Astrocyte (in vitro differentiated cells and primary cell): ENCODE data around the gene WNT4. TPM values are rescaled to one million over a fixed set of nuclear protein-coding genes. Genes with fewer than 3 reads are reported as not detected.

ENCODE experiments used
- DNase-seq: peaks from one replicate; pipeline ENCODE4 v3.0.0-alpha.2; 2010; ENCODE audit warnings: low read depth
- FAIRE-seq: peaks from 2 replicates; lab custom pipeline; 2011; peaks lifted over from hg19 to GRCh38; lab: Jason Lieb, UNC
- H2AFZ ChIP-seq: 2 replicates; pipeline ENCODE4 v1.6.0; 2012; ENCODE audit warnings: low read depth, low read length, inconsistent platforms
- H3K27ac ChIP-seq: 2 replicates; pipeline ENCODE4 v1.5.1; 2011; ENCODE audit warnings: low read depth, low read length, inconsistent platforms
- H3K27me3 ChIP-seq: 2 replicates; pipeline ENCODE4 v1.6.0; 2011; ENCODE audit warnings: low read length, inconsistent platforms; ENCODE audit not compliant: insufficient read depth
- H3K36me3 ChIP-seq: 2 replicates; pipeline ENCODE4 v1.5.1; 2011; ENCODE audit warnings: low read length, inconsistent platforms; ENCODE audit not compliant: insufficient read depth
- H3K4me1 ChIP-seq: 2 replicates; pipeline ENCODE4 v1.5.1; 2011; ENCODE audit warnings: low read length, inconsistent platforms; ENCODE audit not compliant: insufficient read depth
- H3K4me2 ChIP-seq: 2 replicates; pipeline ENCODE4 v1.6.0; 2012; ENCODE audit warnings: low read length, inconsistent platforms
- H3K4me3 ChIP-seq: 2 replicates; pipeline ENCODE4 v1.5.1; 2011; ENCODE audit warnings: low read depth, mild to moderate bottlenecking, low read length, inconsistent platforms; ENCODE audit not compliant: insufficient read depth
- H3K79me2 ChIP-seq: 2 replicates; pipeline ENCODE4 v1.6.0; 2012; ENCODE audit warnings: mild to moderate bottlenecking, low read length, inconsistent platforms; ENCODE audit not compliant: insufficient read depth
- H3K9ac ChIP-seq: 2 replicates; pipeline ENCODE4 v1.6.0; 2012; ENCODE audit warnings: mild to moderate bottlenecking, low read length, inconsistent platforms
- H3K9me3 ChIP-seq: 2 replicates; pipeline ENCODE4 v1.5.1; 2012; ENCODE audit warnings: low read depth, mild to moderate bottlenecking, low read length, inconsistent platforms; ENCODE audit not compliant: insufficient read depth
- H4K20me1 ChIP-seq: 2 replicates; pipeline ENCODE4 v1.6.0; 2012; ENCODE audit warnings: low read length, inconsistent platforms; ENCODE audit not compliant: insufficient read depth
- H3K27ac Mint-ChIP-seq: one replicate; pipeline ENCODE4 v1.8.0; 2021; ENCODE audit warnings: mild to moderate bottlenecking, mixed read lengths; ENCODE audit not compliant: unreplicated experiment
- H3K27me3 Mint-ChIP-seq: one replicate; pipeline ENCODE4 v1.8.0; 2021; ENCODE audit warnings: low read depth, mixed read lengths; ENCODE audit not compliant: unreplicated experiment
- H3K36me3 Mint-ChIP-seq: one replicate; pipeline ENCODE4 v1.8.0; 2021; ENCODE audit warnings: low read depth, mixed read lengths; ENCODE audit not compliant: unreplicated experiment
- H3K4me1 Mint-ChIP-seq: one replicate; pipeline ENCODE4 v1.8.0; 2021; ENCODE audit warnings: low read depth, mixed read lengths; ENCODE audit not compliant: unreplicated experiment
- H3K4me3 Mint-ChIP-seq: one replicate; pipeline ENCODE4 v1.8.0; 2021; ENCODE audit warnings: mild to moderate bottlenecking, moderate library complexity, mixed read lengths; ENCODE audit not compliant: unreplicated experiment
- H3K9me3 Mint-ChIP-seq: one replicate; pipeline ENCODE4 v1.8.0; 2021; ENCODE audit warnings: mild to moderate bottlenecking, mixed read lengths; ENCODE audit not compliant: unreplicated experiment
- EZH2 ChIP-seq: IDR thresholded peaks from 2 replicates; pipeline ENCODE4 v1.6.1; 2012; ENCODE audit warnings: mild to moderate bottlenecking, low read length, inconsistent platforms; ENCODE audit not compliant: insufficient read depth
- total RNA-seq: library from RNA; stranded (reverse); gene quantifications from 2 replicates; pipeline ENCODE4 v1.2.1, GENCODE V29; 2021
- TF ChIP-seq, protein P1 (sequence below): IDR thresholded peaks from 2 replicates; pipeline ENCODE4 v1.5.1; 2011; ENCODE audit warnings: low read depth, mild to moderate bottlenecking, inconsistent platforms, low read length, moderate library complexity; ENCODE audit not compliant: insufficient read depth

WNT4 gene
- total RNA-seq, 1 donor from 2014 or later: 1.2 TPM

DNA sequence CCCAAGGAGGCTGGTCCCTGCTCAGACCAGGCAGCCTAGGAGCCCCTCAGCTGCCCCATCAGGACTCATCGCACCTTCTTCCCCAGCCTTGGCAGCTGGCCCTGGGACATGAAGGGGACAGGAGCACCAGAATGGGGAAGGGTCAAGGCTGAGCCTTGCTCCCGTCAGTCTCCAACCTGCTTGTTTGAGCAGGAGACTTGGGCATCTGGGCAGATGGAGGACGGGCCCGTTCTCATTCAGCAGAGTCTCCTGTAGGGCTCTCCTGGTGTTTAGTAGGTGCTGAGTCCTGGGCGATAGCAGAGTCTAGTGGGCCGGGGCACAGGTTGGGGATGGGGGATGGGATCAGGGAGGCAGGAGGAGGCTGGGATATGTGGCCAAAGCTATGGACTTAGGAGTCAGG lies 47.4 kb upstream of the WNT4 start:
- peaks cover 2% of the 10 kb centered on the region for H3K4me1 ChIP-seq
- Mint-ChIP-seq H3K4me1 (no peaks in the 10 kb centered on the region), H3K4me3 (no peak overlapping the region), H3K27me3 (peaks cover 55% of the 10 kb centered on the region), H3K27ac (no peak overlapping the region), H3K36me3 (peaks cover 2% of the 10 kb centered on the region), H3K9me3 (peaks cover 4% of the 10 kb centered on the region)
- no peaks in the 10 kb centered on the region for H4K20me1 ChIP-seq
- TF ChIP-seq, protein P1, sequence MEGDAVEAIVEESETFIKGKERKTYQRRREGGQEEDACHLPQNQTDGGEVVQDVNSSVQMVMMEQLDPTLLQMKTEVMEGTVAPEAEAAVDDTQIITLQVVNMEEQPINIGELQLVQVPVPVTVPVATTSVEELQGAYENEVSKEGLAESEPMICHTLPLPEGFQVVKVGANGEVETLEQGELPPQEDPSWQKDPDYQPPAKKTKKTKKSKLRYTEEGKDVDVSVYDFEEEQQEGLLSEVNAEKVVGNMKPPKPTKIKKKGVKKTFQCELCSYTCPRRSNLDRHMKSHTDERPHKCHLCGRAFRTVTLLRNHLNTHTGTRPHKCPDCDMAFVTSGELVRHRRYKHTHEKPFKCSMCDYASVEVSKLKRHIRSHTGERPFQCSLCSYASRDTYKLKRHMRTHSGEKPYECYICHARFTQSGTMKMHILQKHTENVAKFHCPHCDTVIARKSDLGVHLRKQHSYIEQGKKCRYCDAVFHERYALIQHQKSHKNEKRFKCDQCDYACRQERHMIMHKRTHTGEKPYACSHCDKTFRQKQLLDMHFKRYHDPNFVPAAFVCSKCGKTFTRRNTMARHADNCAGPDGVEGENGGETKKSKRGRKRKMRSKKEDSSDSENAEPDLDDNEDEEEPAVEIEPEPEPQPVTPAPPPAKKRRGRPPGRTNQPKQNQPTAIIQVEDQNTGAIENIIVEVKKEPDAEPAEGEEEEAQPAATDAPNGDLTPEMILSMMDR: no peak
- TF ChIP-seq EZH2: no peak
- no peak overlapping the region for H3K4me2 ChIP-seq
- no peak overlapping the region for H2AFZ ChIP-seq
- no peaks in the 10 kb centered on the region for H3K9me3 ChIP-seq
- DNase-seq (no peak), FAIRE-seq (no peak)
- peaks cover 11% of the 10 kb centered on the region for H3K27me3 ChIP-seq
- H3K27ac ChIP-seq: no peak overlapping the region
- no peak overlapping the region for H3K4me3 ChIP-seq
- no peaks in the 10 kb centered on the region for H3K79me2 ChIP-seq
- H3K9ac ChIP-seq: no peak overlapping the region
- H3K36me3 ChIP-seq: no peaks in the 10 kb centered on the region

DNA sequence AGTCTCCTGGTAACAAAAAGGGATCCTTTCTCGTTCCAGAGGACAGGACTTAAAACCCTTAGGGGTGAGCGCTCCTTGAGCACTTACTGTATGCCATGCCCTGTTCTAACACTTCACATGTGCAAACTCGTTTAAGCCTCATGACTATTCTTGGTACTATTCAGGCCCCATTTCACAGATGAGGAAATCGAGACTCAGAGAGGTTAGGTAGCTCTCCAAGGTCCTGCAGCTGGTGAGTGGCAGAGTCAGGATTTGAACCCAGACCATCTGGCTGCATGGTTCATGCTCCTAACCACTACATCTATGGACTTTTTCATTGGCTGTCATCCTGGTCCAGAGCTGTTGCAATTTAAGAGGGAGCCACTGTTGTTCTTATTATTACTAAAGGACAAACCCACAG lies 46.7 kb upstream of the WNT4 start:
- DNase-seq (no peak), FAIRE-seq (no peak)
- H3K4me3 Mint-ChIP-seq: no peak overlapping the region
- TF ChIP-seq, protein P1: no peak
- TF ChIP-seq EZH2: no peak
- Histone ChIP-seq H3K36me3 (no peaks in the 10 kb centered on the region), H3K4me3 (no peak overlapping the region), H3K9ac (no peak overlapping the region), H3K27ac (no peak overlapping the region), H4K20me1 (no peaks in the 10 kb centered on the region), H2AFZ (no peak overlapping the region), H3K9me3 (no peaks in the 10 kb centered on the region), H3K79me2 (no peaks in the 10 kb centered on the region), H3K4me1 (peaks cover 2% of the 10 kb centered on the region), H3K27me3 (peaks cover 14% of the 10 kb centered on the region), H3K4me2 (no peak overlapping the region)
- H3K27me3 Mint-ChIP-seq: peaks cover 58% of the 10 kb centered on the region
- H3K4me1 Mint-ChIP-seq: no peaks in the 10 kb centered on the region
- H3K9me3 Mint-ChIP-seq: peaks cover 4% of the 10 kb centered on the region
- peaks cover 2% of the 10 kb centered on the region for H3K36me3 Mint-ChIP-seq
- no peak overlapping the region for H3K27ac Mint-ChIP-seq

DNA sequence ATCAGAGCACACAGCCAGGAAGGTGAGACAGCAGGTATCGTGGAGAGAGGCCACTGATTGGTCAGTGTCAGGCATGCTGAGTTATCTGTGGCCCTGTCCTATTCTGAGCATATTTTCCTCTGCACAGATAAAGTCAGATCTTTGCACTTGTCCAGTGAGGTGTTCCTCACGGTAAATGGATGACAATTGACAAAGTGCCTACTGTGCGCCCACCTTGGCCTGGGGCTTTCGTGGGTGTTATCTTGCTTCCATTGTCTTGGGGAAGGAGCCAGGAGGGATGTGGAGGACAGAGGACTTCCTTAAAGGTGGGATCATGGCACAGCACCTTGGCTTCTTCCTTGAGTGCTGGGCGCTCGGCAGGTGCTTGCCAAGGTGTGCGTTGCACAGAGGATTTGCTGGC lies 46.0 kb upstream of the WNT4 start:
- no peak for FAIRE-seq

More for the DNA sequence above, 46.0 kb upstream of the WNT4 start:
- Histone ChIP-seq H3K27me3 (peaks cover 15% of the 10 kb centered on the region), H2AFZ (no peak overlapping the region), H3K4me1 (peaks cover 2% of the 10 kb centered on the region), H3K79me2 (no peaks in the 10 kb centered on the region), H3K27ac (no peak overlapping the region), H3K4me3 (no peak overlapping the region), H3K36me3 (no peaks in the 10 kb centered on the region), H3K9me3 (no peaks in the 10 kb centered on the region), H3K4me2 (no peak overlapping the region), H4K20me1 (no peaks in the 10 kb centered on the region), H3K9ac (no peak overlapping the region)
- TF ChIP-seq, protein P1: no peak
- TF ChIP-seq EZH2: no peak
- no peaks in the 10 kb centered on the region for H3K4me1 Mint-ChIP-seq
- H3K27me3 Mint-ChIP-seq: peaks cover 59% of the 10 kb centered on the region
- H3K36me3 Mint-ChIP-seq: peaks cover 2% of the 10 kb centered on the region
- no peak overlapping the region for H3K27ac Mint-ChIP-seq
- DNase-seq: no peak
- H3K4me3 Mint-ChIP-seq: no peak overlapping the region
- H3K9me3 Mint-ChIP-seq: peaks cover 4% of the 10 kb centered on the region
